SK-N-MC (cell line): ENCODE results near the gene LNX1.

Source experiments
- EZH2 ChIP-seq: fragments of 200-600 bp; sonication (generic); IDR thresholded peaks from one replicate; pipeline ENCODE4 v1.6.1; 2017; ENCODE audit warnings: antibody characterized with exemption
- POLR2AphosphoS5 ChIP-seq: IDR thresholded peaks from 2 replicates; pipeline ENCODE4 v1.6.1; 2012; ENCODE audit warnings: mild to moderate bottlenecking, low read depth, low read length, borderline replicate concordance

GRCh38 chr4:53476232-53477037, 114.9 kb downstream of the LNX1 start:
- no peak for TF ChIP-seq POLR2AphosphoS5
- TF ChIP-seq EZH2, result no peak
